GM10847 (cell line): Measurements from ENCODE around the gene MAMSTR.

Experiments
- POLR2A ChIP-seq: IDR thresholded peaks from 2 replicates; pipeline ENCODE4 v1.6.1; 2011; ENCODE audit not compliant: insufficient read length; ENCODE audit errors: extremely low read depth

The MAMSTR gene

DNA sequence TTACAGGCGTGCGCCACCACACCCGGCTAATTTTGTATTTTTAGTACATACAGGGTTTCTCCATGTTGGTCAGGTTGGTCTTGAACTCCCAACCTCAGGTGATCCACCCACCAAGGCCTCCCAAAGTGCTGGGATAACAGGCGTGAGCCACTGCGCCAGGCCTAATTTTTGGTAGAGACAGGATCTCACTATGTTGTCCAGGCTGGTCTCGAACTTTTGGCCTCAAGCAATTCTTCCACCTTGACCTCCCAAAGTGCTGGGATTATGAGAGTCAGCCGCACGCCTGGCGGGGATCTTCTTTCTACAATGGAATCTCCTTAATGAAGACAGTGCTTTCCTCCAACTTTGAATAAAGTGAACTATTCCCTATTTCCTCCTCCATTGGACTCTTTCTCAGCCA, 15.1 kb upstream of the MAMSTR start:
- no peak for TF ChIP-seq POLR2A

DNA sequence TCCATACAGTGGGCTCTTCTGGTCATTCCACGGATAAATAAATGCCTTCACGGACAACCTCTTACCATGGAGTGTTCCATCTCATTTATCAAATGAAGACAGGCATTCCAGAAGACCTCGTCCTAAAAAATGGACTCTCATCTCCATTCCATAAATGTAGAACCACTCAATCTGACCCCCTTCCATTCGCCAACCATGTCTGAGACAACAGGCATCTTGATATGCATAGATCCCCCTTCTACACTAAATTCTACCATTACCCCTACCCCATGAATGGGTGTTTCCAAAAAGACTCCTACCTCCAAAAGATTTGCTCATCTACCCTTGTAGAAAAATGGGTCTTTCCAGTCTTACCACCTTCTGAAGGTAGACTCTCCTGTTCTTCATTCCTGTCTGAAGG, 11.9 kb upstream of the MAMSTR start:
- TF ChIP-seq POLR2A = no peak

DNA sequence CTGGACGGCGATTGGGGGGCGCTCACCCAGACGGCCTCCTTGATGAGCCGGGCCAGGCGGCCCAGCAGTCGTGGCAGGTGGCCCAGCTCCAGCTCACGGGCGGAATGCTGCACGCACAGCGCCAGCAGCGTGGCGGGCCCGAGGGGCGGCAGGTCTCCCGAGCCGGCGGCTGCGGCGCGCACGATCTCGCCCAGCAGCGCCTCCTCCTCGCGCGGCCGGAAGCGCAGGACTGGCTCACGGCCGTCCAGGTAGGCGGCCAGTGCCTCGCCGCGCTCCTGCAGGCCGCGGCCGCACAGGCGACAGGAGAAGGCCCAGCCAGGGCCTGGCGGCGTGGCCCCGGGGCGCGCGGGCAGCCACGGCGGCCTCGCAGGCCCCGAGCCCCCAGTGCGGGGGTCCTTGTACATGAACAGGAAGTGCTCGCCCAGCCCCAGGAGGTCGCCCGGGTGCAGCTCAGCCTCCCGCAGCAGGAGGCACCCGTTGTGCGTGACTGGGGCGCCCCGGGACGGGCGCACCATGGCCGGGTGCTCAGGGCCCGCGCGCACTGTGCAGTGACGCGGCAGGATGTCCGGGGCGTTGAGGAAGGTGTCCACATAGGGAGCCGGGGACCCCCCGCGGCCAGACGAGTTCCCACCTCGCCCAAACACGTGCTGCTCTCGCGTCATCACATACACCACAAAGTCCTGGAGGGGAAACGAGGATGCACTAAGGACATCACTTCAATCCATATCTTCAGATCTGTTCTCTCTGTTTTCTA, 9.6 kb upstream of the MAMSTR start:
- no peak for TF ChIP-seq POLR2A

DNA sequence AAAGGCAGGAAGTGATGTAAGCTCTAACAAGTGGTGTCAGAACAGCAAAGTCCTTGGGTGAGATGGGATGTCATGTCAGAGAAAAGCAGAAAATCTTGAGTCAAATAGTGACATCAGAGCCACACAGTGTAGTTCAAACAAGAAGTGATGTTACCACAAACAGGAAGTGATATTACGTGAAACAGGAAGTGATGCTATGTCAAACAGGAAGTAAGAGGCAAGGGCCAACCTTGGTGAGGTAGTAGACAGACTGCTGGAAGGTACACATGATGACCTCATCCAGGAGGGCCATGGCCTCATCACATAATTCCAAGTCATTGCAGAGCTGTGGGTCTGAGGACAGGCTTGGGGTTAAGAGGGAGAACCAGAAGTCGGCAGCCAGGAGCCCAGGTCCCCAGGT, 7.0 kb upstream of the MAMSTR start:
- no peak for TF ChIP-seq POLR2A

DNA sequence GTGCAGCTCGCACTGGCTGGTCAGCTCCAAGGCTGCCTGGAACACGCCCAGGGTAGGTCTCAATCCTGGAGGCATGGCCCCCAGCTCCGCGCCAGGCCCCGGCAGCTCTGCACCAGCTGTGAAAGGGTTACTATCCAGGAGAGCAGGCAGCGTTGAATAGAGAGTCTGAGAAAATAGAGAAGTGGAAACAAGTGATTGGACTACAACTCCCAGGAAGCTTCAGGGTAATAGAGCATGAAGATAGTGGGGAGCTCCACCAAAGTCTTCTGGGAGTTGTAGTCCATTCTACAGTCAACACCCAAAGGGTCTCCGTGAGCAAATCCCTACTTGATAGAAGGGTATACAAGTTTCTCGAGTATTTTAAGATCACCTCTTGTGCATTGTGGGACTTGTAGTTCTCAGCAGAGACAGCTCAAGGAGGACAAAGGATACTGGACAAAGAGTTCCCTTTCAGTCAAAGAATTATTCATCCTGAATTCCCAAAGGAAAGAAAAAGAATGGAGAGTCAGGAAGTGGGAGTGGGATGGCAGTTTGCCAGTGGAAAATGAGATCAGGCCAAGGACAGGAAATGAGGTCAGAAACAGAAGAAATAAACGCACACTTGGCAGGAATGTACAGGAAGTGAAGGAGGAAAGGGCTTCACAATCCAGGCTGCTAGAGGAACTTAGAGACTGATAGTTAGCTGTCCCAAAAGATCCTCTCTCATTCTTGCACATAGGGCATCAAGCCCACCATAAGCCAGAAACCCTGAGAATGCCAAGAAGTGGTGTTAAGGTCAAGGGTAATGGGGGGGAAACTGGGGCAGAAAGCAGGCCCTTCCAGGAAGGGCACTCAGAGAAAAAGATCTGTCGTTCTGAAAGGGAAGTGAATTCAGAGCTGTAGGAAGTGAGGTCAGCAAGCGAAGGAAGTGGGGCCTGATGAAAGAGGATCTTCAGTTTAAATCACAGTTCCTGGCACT, 5.5 kb upstream of the MAMSTR start:
- no peak for TF ChIP-seq POLR2A

DNA sequence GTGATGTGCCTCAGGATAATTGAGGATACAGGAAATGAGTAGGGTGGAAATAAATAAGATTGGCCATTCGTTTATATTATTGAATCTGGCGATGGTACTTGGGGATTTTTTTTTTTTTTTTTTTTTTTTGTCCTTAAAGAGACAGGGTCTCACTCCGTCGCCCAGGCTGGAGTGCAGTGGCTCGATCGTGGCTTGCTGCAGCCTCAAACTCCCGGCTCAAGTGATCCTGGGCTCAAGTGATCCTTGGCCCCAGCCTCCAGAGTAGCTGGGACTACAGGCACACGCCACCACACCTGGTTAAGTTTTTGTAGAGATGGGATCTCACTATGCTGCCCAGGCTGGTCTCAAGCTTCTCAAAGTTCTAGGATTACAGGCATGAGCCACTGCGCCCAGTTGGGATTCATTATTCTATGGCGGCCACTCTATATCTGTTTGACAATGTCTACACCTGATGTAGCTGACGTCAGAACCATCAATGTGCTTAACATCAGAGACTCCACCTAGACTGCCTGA, 2.7 kb upstream of the MAMSTR start:
- no peak for TF ChIP-seq POLR2A

DNA sequence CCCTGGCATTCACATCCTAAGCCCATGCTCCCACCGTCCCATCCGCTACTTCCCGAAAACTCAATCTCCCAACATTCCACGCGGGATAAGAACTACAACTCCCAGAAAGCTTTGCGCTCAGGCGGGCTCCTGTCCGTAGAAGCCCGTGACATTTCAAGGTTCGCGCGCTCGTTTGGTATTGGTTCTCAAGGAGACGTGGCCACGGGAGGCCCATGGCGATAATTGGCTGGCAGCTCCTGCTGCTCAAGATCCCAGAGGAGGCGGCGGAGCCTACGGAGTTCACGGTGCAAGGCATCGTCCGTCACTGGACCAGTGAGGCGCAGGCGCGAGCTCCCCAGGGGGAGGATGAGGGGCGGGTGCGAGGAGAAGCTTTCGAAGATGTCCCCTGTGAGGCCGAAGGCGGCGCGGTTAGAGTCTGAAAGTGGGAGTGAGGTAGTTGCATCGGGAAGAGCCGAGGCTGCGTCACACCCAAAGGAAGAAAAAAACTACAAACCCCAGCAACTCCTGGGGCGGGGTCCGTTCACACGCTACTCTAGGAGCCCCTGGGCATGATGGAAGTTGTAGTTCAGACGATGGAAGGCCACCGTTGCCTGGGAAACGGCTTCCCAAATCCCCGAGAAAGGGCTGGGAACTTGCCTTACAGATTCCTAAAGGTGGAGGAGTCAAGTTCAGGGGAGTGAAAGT, 1.2 kb upstream of the MAMSTR start:
- TF ChIP-seq POLR2A = peak; percentile 46

DNA sequence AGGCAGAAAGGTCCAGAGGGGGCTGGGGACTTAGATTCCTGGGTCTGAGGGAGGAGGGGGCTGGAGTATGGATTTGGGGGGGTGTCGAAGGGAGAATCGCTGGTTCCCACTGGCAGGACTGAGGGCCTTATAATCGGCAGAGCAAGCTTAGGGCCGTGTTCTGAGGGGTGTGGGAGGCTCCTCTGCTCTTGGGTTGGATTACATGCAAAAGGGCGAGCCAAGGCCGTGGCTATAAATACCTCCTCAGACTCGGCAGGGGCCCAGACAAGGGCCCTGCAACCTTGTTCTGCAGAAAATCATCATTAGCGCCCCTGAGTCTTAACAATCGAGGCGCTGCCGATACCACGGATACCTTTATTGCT, 707 bp upstream of the MAMSTR start:
- TF ChIP-seq POLR2A = no peak

DNA sequence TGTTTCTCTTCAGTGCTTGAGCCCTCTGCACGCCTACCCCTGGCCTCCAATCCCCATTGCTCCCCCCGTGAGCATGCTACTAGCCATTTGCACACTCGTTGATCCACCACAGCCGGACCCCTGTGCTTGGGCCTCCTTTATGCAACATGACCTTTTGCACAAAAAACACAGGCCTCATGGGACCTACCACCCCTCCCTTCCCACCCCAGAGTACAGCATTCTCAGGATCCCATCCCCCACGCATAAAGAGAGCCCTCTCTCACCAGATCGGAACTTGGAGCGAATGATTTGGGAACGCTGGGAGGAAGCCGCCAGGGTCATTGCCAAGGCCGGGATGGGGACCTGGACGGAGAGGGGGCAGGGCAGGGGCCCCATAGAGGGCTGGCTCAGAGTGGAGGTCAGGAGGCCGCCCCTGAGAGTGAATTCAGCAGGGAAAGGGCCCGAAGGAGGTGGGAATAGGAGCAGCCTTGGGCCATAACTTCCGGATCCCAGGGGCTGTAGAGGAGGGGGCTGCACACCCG, 754 bp downstream of the MAMSTR start:
- TF ChIP-seq POLR2A = no peak

DNA sequence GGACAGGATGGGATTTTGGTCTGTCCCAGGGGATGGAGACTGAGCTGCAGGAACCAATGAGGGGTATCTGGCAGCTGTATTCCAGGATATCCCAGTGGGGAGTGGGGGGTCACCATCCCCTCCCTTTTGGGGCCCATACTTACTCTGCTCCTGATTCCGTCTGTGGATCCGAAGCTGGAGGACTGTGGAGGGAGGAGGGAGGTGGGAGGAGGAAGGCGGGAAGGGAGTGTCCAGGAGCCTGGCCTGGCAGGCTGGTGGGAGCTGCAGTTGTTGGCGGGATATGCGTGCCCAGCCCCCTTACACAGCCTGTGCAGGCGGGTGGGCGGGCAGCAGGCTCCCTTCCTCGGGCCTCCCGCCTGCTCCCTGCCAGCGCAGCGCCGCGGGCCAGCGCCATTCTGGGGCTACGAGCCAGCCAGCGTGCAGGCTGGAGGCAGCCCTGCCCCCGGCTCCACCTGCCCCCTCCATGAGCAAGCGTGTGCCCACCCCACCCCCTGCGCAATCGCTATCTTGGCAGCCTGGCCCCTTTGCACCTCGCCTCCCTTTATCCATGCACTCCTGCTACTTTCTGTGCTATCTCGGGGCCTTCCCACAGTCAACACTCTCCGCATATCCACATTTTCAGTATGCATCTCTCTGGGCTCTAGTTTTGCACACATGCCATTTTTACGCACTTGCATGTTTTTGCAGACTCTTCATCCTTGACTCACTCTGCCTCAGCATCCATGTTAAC, 2.8 kb downstream of the MAMSTR start:
- no peak for TF ChIP-seq POLR2A

DNA sequence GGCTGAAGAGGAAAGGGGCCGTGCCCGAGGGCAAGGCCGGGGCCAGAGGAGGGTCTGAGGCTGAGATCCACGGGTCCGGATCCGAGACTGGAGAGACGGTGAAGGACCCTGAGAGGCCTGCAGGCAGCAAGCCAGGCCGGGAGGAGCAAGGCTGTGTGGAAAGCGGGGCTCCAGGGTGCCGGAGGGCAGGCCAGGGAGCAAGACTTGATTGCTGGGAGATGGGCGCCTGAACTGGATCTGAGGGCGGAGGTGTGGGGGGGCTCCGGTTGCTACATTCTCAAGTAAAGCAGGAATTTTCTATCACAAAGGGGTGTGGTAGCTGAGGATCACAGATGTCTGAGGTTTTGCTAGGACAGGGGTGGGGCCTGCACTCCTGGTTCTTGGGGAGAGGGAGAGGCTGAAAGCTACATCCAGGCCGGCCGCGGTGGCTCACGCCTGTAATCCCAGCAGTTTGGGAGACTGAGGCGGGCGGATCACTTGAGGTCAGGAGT, 3.8 kb downstream of the MAMSTR start:
- no peak for TF ChIP-seq POLR2A

DNA sequence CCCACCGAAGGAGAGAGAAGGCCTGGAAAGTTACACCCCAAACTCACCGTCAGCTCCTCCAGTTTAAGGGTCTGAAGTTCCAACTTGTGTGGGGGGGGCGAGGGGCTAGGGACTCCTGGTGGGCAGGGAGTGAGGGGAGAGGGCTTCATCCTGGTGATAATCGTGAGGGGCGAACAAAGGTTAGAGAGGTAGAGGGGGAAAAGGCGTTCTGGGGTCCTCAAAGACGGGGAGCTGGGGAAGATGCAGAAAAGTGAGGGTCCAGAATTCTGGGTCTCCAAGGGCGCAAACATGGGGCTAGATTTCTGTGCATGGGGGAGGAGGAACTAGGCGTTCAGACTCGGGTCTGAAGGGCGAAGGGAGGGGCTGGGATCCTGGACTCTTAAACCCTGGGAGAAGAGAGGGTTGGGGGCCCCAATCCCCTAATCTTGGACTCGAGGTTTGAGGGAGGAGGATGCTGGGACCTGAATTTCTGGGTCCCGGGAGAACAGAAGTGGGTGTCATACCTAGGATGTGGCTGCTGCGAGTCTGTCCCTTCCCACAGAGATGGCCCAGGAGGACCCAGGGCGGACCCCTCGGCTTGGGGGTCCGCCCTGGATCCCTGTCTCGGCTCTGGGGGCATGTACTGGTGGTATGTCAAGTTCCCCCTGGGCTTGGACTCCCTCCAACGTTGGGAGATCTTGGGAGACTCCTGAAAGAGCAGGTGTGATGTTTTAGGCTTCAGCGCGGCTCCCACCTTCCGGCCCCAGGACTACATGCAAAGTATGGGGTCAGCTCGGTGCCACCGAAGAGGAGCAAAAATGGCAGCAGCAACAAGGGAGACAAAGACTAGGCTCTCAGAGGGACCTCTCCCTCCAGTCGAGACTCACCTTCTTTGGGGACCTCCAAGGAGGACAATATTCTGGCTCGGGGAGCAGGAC, 4.5 kb downstream of the MAMSTR start:
- TF ChIP-seq POLR2A = no peak

DNA sequence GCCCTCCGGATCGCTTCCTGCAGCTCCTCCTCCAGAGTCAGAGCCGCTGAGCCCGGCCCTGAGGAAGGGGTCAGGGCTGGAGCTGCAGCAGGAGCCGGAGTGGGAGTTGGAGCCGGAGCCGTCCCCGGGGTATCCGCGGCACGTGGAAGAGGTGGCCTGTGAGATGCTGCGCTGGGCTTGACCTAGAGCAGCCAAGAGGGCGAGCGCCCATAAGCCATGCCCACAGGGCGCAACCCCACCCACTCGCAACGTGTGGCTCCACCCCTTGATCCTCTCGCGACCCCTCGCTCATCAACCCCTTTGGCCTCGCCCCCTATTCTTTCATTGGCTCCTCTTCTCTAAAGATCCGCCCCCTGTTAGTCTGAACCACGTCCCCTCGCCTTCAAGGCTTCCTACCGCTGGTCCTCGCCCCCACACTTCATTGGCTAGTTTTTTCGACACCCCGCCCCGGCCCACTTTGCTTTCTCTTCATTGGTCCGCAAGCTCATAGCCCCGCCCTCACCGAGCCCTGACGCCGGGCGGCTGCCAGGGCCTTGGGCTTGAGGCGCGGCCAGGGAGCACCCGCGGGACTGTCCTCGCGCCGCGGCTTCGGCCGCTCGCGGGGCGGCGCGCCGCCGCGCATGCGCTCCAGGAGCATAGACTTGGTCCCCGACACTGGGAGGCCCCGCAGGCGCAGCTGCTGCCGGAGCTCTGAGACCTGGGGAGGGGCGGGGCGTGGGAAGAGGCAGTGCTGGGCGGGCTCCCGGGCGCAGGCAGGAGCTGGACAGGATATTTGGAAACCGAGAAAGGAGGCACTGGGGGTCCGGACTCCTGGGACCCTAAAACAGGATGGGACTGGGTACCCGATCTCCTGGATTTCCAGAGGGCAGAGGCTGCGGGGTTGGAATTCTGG, 5.4 kb downstream of the MAMSTR start:
- TF ChIP-seq POLR2A = peak; percentile 49
